Gastroesophageal sphincter (tissue), 2 donors: ENCODE data around the gene ASB14.

Experiments used
- EP300 ChIP-seq: sonication (generic); formaldehyde crosslinking; IDR thresholded peaks from one replicate; pipeline ENCODE4 v1.6.1; 2017; ENCODE audit warnings: antibody characterized with exemption, mild to moderate bottlenecking
- POLR2AphosphoS5 ChIP-seq: sonication (generic); formaldehyde crosslinking; IDR thresholded peaks from one replicate; pipeline ENCODE4 v1.6.1; 2017; ENCODE audit warnings: antibody characterized with exemption

DNA sequence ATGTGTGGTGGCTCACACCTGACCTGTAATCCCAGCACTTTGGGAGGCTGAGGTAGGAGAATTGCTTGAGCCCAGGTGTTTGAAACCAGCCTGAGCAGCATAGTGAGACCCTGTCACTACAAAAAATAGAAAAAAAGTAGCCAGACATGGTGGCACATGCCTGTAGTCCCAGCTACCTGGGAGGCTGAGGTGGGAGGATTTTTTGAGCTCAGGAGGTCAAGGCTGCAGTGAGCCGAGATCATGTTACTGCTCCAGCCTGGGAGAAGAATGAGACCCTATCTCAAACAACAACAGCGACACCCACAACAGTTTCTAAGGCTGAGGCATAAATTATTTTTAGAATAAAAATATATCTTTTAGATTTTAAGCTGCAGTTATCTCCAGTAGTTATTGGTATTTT lies 58.7 kb downstream of the ASB14 start:
- TF ChIP-seq POLR2AphosphoS5 (no peak), EP300 (no peak)
